IPS DF 4.7 (cell line): Measurements from ENCODE around the gene EWSR1.
A peak's percentile ranks its signal among the peaks of the same experiment; 100 is the strongest.
"Not testable (repeated sequence)": the region's sequence is repeated elsewhere in the genome, so short reads cannot be mapped to it uniquely, and the experiment has no call there.

Experiments
- DNase-seq: peaks from one replicate; pipeline ENCODE4 v3.0.0-alpha.2; 2013; ENCODE audit warnings: low spot score; ENCODE audit errors: extremely low read depth

The EWSR1 gene

DNA sequence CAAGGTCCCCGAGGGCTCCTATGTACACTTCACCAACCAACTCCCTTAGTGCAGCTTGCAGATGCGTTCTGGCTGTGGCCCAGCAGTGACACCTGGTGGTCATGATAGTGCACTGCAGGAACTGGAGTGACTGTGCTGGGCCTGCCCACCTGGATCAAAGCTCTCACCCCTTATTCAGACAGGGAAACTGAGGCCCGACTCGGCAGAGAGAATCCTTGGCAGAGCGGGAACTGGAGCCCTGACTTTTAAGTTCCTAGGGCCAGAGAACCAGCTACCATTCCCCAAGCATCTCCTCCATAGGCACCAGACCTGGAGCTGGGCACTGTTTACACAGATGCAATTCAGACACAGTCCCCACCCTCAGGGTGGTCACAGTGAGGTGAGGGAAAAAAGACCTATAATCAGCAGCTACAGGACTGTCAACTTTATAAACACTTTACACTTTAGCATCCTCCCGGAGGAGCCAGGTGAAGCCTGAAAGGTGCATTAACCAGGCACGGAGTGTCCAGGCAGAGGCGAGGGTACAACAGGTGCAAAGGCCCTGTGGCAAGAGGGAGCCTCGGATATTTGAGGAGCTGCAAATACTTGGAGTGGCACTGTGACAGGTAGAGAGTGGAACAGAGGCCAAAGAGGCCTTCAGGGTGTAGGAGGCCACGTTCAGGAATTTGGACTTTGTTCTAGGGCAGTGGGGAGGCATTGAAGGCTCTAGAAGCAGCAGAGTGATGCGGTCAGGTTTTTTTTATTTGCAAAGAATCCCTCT is 22.3 kb upstream of the EWSR1 start:
- DNase-seq: peak; percentile 38

DNA sequence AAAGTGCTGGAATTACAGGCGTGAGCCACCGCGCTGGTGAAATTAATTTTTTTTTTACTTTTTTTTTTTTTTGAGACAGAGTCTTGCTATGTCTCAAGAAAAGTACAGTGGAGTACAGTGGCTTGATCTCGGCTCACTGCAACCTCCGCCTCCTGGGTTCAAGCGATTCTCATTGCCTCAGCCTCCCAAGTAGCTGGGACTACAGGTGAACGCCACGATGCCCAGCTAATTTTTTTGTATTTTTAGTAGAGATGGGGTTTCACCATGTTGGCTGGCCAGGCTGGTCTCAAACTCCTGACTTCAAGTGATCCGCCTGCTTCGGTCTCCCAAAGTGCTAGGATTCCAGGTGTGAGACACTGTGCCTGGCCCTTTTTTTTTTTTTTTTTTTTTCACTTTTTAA is 20.2 kb upstream of the EWSR1 start:
- not testable (repeated sequence) for DNase-seq

DNA sequence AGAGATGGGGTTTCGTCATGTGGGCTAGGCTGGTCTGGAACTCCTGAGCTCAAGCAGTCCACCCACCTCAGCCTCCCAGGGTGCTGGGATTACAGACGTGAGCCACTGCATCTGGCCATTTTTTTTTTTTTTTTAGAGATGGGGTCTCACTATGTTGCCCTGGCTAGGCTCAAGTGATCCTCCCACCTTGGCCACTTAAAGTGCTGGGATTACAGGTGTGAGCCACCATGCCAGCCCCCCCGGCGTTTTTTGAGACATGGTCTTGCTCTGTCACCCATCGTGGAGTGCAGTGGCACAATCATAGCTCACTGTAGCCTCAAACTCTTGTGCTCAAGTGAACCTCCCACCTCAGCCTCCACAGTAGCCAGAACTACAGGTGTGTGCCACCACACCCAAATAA is 16.8 kb upstream of the EWSR1 start:
- DNase-seq: no peak

DNA sequence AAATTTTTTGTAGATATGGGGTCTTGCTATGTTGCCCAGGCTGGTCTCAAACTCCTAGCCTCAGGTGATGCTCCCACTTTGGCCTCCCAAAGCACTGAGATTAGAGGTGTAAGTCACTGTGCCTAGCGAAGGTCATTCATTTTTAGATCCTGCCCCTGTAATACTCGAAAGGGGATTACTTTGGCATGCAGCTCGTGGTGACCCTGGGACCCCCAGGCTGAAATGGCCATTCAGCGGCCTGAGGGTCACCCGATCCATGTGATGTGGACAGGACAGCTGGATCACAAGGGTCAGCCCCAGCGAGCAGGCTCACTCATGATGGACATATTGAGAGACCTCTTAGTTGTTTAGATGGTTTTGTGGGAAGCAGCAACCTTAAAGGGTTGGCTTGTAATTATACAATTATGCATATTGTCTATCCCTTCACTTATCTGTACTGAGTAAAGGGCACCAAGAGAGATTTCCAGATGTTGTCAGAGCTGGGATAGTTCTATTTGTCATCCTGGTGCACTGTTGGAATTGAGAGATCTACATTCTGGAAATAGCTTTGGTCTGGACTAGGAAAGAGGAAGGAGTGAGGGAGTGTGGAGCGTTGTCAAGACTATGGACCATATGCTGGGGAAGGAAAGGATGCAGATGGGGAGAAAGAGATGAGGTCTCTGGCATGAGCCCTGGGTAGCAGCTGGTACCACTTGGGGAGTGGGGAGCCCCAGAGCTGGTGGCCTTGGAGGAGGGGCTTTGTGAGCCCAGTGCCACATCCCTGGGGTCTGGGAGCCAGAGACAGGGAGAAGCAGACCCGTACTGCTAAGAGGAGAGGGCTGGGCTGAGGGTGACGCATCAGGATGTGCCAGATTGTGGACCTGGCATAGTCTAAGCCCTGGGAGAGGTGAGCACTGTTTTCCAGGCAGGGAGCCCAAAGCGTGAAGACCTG is 15.8 kb upstream of the EWSR1 start:
- DNase-seq: no peak

DNA sequence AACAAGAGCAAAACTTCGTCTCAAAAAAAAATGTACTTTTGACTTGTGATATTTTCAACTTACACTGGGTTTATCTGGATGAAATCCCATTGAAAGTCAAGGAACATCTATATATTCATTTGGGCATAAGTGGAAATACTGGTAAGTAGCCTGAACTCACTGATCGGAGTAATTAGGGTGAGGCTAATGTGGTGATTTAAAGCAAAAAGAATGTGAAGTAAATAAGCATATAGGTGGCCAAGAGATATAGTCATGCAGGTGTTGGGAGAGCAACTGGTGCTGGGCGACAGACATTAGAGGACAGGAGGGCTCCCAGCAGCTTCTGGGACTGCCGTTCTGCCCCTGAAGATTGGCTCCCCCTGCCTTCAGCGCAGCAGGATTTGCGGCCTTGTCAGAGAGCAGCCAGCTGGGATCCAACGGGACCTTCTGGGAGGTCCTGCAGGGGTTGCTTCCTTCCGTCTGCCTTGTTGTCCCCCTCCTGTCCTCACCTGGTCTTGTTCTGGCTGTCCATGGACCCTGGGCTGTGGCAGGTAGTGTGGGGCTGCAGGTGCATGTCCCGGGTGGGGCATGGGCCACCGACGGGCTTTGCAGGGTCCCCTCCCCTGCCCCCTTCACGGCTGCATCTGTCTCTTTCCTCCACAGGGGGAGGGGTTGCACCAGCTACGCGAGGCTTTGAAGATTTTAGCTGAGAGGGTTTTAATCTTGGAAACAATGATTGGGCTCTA is 14.3 kb upstream of the EWSR1 start:
- DNase-seq: no peak

DNA sequence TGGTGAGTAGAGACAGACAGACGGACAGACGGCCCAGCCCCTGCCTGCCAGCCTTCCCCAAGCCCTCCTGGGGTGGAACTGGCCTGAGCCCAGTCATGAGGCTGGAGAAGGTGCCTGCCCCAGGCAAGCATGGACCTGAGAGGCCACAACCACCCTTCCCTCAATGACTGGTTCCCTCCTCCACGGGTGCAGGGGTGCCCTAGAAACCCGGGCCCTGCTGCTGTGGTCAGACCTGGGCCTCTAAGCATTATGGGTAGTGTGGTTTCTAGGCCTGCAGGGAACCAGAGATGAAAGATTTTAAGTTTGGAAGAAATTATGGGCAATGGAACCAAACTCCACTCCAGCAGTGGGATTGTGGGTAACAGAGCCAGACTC is 13.8 kb upstream of the EWSR1 start:
- DNase-seq: no peak

DNA sequence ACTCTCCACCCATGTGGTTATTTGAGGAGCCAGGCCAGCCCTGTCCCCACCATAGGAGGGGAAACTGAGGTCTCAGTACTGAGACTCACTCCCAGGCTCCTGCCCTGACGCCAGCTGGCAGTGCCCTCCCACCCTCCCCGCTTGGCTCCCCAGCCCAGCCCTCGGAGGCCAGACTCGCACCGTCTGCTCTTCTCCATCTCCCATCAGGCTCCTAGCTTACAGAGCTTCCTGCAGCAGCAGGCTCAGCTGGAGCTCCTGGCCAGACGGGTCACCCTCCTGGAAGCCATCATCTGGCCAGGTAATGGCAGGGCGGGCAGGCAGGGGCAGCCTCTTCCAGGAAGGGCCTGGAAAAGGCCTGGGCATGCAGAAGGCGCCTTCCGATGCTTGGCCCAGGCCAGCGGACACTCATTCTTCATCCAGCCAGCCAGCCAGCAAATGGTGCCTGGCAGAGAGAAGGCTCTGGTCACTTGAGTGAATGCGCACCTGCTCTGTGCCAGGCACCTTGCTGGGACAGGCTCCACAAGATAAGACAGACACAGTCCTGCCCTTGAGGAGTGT is 12.9 kb upstream of the EWSR1 start:
- DNase-seq: no peak

DNA sequence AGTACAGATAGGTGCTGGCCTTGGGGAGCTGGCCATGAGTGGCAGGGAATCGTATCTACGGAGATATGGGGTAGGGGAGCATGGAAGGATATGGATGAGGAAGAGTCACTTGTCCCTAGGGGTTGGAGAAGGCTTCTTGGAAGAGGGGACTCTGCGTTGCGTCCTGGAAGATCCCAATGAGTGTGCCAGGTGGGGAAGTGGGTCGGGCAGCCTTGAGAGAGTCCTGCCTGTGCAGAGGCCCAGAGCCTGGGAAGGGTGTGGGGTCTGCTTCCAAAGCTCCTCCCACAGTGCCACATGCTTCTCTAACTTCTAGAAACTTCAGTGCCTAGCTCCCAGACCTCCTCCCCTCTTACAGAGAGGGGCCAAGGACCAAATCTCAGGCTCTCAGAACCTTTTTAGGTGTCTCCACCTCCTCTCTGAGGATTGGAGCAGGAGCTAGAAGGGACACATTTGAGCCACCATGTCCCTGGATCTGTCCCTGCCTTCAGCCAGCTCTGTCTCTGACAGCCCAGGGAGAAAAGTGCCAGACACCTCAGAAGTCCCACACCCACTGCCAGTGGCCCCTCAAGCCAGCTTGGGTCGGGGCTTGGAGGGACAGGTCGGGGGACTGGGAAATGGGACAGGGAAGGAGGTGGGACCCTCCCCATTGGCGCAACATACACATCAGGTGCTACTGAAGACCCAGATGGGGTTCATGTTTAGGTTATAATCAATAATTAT is 11.3 kb upstream of the EWSR1 start:
- no peak for DNase-seq

DNA sequence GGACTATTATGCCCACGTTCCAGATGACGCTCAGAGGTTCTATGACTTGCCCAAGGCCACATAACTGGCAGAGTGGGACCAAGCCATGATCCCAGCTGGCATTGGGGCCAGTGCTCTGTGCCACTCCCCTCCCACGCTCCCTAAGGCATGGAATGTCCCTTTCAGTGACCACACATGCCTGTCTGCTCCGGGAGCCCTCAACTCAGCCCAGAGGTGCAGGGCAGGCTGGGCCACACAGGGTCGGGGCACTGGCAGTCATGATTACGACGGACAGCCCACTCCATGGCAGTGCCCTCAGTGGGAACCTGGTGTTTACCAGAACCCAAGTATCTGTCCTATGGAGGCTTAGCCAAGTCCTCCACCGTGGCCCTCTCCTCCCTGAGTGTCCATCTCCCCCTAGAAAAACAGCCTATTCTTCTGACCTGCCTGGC is 10.3 kb upstream of the EWSR1 start:
- no peak for DNase-seq

DNA sequence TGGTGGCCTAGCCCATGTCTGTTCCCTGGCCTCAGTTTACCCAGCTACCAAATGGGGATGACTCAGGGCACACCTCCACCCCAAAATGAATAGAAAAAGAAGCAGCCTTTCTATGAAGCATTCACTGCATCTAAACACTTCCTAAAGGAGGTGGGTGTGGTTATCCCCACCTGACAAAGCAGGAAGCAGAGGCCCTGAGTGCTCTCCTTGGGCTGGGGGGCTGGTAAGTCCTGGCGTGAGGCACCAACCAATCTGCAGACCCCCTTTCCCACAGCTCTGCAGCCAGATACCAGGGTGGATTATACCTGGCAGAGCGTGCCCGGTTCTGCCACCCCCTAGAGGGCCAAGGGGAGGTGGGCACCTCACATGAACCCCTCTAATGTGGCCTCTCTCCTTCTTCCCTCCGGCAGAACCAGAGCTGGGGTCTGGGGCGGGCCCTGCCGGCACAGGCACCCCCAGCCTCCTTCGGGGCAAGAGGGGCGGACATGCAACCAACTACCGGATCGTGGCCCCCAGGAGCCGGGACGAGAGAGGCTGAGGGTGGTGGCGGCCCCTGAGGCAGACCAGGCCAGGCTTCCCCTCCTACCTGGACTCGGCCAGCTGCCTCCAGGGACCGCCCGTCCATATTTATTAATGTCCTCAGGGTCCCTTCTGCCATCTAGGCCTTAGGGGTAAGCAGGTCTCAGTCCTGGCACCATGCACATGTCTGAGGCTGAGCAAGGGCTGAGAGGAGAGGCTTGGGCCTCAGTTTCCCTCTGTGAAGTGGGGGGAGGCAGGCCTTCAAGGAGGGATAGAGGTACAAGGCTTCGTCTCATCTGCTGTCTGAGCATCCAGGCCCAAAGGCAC is 9.4 kb upstream of the EWSR1 start:
- no peak for DNase-seq

DNA sequence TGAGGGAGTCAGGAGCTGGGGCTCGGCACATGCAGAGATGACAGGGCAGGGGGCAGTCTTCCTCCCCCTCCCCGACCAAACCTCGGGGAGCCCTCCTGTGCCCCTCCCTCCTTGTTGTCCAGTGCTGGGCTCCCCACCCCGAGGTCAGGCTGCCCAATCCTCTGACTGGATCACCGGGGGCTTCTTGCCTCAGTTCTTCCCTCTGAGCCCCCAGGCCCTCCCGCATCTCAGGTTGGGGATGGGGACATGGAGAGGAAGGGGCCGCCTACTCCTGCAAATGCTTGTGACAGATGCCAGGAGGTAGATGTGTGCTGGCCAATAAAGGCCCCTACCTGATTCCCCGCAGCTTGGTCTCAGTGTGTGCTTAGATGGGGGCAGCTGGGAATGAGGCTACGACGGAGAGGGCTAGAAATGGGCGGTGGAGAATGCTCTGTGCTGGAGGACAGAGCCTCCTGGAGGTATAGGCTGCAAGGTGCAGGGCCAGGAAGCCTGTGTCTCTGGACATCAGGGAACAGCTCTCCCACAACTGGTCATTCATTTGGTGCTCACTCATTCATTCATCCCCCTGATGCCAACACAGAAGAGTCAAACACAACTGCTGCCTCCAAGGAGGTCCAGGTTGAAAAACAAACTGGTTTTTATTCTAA is 8.7 kb upstream of the EWSR1 start:
- DNase-seq: no peak

DNA sequence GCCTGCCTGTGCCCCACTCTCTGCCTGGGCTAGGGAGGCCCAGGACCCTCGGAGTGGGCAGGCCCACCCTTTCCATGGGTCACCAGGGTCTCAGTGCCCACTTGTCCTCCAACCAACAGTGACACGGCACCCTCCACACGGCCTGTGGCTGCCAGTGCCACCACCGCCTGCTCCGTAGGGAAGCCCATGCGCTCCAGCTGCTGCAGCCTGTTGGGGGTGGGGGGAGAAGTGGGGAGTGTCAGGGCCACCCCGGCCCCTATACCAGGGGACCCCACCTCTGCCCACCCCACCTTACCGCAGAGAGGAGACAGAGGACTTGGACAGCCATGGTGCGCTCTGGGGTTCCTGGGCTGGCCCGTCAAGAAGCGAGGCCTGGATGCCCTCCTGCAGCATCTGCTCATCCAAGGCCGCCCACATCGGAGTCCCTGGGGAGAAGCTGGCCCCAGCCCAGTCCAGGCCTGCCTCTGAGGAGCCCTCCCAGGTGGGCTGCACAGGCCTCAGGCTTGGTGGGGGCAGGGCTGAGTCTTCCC is 8.0 kb upstream of the EWSR1 start:
- no peak for DNase-seq

DNA sequence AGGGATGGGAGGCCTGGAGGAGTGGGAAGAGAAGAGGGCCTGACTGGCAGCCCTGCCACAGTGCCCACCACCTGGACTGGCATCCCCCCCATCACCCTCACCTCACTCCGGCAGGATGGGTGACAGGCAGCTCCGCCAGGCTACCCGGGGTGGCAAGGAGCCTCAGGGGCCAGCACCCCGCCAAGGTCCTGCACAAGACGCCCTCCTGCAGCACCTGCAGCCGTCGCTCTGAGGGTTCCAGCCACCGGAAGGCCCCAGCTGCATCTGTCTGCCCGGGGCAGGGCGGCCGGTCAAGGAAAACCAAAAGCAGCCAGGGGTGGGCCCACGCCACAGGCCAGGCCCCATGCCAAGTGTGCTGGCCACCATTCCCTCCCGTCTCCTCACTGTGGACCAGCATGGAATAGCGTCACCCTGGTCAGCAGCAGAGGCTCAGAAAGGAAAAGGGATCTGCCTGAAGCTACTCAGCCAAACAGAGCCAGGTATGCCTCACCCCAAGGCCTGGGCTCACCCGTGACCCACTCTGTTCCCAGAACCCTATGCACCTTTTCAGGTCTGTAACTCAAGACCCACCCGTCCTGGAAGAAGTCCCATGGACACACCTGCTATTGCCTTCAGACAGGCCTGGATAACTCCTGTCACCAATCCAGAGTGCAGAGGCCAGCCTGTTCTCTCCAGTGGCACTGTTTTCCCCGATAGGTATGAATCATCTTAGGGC is 7.3 kb upstream of the EWSR1 start:
- DNase-seq: no peak

DNA sequence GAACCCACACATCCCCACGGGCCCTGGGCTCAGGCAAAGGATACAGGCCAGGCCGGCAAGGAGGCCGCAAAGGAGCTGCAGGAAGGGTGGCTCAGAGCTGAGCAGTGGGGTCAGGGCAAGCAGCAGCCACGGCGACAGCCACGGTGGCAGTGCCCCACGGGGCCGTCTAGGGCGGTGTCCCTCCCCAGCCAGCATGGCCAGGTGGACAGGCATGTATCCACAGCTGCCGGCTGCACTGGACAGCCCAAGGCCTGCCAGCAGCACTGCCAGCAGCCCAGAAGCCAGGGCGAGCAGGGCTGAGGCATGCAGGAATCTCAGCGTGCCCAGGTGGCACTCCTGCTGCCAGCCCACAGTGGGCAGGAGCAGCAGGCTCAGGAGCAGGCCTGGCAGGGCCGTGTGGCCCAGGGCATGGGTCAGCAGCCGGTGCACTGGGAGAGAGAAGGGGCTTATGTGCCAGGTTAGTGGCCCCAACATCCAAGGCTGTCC is 4.2 kb upstream of the EWSR1 start:
- no peak for DNase-seq

DNA sequence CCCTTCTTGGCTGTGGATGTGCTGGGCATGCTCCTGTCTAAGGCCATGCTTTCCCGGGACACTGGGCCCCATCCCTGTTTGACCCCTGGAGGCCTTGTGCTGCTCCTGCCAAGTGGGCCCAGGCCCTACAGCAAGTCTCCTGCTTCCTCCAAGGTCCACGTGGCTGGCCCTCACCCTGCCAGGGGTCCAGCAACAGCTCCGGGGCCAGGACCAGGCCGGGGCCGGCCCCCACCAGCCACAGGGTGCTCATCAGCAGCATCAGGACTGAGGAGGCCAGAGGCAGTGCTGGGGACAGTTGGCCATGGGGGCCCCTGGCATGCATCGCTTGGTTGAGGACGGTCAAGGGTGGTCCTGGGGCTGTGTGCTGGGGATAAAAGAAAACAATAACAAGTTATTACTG is 2.8 kb upstream of the EWSR1 start:
- no peak for DNase-seq

DNA sequence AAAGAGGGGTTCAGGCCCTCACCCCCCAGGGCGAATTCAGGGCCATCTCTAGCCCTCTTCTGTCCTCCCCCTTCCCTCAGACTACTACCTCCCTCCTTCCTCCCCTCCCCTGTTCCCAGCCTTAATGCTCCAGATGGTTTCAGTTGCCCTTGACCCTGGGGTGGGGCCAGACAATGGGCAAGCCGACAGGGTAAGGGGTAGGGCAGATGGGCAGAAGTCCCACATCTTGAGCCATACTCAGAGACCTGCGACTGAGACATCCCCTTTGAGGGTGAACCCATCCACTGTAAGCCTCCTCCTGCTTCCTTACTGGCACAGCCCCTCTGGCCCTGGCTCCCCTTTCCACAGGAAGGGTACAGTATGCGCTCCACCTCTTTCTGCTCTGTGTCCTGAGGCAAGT is 2.1 kb upstream of the EWSR1 start:
- DNase-seq: no peak

DNA sequence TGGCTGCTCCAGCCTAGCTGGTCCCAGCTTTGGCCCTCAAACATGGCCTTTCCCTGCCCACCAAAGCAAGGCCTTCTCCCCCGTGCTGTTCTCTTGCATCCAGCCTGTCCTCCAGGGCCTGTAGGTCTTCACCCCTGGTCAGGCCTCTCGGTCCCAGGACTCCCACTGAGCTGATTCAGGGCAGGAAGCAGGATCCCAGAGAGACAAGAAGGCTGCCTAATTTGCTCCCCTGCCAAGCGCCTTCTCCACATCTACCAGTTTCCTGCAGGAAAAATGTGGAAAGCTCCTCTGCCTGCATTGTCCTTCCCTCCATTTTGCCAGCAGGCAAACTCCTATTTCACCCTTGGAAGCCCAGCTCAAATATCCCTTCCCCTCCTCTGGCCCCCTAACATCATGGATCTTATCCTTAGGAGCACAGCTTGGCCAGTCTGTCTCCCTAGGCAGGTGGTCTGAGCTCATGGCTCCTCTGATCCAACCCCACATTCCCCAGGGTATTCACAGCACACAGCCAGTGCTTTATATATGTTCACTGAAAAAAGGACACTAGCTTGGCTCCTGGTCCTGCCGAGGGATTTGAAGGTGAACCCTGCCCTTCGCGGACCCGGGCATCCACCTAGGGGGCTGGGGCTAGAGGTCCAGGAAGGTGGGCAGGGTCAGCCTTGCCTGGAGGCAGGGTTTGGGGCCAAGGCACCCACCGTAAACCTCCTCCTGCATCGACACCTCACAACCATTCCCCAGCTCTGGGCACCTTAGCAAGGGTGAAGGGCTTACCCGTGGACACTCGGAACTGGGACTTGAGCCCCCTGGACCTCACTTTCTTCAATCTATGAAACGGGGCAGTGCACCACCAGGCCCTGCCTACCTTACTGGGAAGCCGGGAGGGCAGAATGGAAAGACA is 1.3 kb upstream of the EWSR1 start:
- no peak for DNase-seq

DNA sequence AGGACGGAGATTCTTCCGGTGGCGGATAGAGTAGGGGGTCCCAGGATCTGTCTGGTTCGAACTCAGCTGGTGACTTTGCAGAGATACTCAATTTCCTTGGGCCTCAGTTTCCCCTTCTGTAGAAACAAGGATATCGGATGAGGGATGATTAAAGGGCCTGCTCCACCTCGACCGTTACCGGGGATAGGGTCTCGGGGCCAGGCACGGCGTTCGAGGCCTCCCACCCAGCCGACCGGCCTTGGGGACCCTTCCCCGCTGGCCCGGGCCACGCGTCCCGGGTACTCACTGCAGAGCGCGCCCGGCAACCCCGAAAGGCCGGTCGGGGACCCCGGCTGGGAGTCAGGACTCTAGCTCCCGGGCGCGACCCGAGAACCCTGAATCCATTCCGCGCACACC is 608 bp upstream of the EWSR1 start:
- DNase-seq: no peak
